NB4 (cell line): ENCODE results near the gene DLG2.

ENCODE experiments used
- MYC ChIP-seq: IDR thresholded peaks from 2 replicates; pipeline ENCODE4 v1.6.1; 2011; ENCODE audit warnings: low read depth, low read length
- POLR2A ChIP-seq: IDR thresholded peaks from 2 replicates; pipeline ENCODE4 v1.6.1; 2011; ENCODE audit warnings: mild to moderate bottlenecking; ENCODE audit not compliant: insufficient read length; ENCODE audit errors: extremely low read depth
- TF ChIP-seq, protein P1 (sequence below): IDR thresholded peaks from one replicate; pipeline ENCODE4 v1.5.1; 2012; ENCODE audit warnings: low read depth, low read length

DNA sequence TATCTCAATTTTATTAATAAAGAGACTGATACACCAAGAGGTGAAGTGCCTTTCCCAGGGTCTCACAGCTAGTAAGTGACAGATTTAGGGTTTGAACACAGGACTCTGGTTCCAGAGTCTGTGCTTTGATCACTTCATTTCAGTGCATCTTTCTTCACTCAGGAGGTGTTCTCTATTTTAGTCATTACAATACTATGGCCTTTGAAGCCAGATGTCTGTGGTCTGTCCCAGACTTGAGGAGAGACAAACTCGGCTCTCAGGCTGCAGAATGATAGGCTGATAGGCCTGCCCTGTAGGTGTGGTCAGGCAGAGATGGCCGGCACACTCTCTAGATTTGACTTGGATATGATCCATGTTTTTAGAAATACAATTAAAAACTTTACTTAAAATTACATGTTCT lies 1862.5 kb downstream of the DLG2 start:
- TF ChIP-seq, protein P1, sequence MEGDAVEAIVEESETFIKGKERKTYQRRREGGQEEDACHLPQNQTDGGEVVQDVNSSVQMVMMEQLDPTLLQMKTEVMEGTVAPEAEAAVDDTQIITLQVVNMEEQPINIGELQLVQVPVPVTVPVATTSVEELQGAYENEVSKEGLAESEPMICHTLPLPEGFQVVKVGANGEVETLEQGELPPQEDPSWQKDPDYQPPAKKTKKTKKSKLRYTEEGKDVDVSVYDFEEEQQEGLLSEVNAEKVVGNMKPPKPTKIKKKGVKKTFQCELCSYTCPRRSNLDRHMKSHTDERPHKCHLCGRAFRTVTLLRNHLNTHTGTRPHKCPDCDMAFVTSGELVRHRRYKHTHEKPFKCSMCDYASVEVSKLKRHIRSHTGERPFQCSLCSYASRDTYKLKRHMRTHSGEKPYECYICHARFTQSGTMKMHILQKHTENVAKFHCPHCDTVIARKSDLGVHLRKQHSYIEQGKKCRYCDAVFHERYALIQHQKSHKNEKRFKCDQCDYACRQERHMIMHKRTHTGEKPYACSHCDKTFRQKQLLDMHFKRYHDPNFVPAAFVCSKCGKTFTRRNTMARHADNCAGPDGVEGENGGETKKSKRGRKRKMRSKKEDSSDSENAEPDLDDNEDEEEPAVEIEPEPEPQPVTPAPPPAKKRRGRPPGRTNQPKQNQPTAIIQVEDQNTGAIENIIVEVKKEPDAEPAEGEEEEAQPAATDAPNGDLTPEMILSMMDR = no peak
- TF ChIP-seq POLR2A (no peak), MYC (no peak)
